ENCODE results near the gene FECH.

DNA sequence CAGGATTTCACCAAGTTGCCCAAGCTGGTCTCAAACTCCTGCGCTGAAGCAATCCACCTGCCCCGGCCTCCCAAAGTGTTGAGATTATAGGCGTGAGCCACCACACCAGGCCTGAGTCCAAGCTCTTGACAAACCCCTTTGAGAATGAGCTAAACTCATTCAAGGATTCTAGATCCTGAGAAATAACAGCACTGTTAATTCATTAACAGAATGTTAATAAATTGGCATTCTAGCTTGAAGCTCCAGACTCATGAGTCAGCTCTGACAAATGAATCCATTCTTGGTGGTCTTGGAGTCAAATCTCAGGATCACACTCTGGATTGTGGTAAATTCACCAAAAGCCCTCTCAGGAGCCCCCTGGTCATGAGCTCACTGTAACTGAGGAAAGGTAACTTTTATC is 33.4 kb upstream of the FECH start:
- TF ChIP-seq, protein P1, sequence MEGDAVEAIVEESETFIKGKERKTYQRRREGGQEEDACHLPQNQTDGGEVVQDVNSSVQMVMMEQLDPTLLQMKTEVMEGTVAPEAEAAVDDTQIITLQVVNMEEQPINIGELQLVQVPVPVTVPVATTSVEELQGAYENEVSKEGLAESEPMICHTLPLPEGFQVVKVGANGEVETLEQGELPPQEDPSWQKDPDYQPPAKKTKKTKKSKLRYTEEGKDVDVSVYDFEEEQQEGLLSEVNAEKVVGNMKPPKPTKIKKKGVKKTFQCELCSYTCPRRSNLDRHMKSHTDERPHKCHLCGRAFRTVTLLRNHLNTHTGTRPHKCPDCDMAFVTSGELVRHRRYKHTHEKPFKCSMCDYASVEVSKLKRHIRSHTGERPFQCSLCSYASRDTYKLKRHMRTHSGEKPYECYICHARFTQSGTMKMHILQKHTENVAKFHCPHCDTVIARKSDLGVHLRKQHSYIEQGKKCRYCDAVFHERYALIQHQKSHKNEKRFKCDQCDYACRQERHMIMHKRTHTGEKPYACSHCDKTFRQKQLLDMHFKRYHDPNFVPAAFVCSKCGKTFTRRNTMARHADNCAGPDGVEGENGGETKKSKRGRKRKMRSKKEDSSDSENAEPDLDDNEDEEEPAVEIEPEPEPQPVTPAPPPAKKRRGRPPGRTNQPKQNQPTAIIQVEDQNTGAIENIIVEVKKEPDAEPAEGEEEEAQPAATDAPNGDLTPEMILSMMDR (IDR thresholded peaks at IDR 0.05): no peak
- TF ChIP-seq POLR2A (IDR thresholded peaks at IDR 0.05): no peak

Measured in right lobe of liver (tissue), 4 donors.